ENCODE data around the gene CUBN.

CUBN gene

DNA sequence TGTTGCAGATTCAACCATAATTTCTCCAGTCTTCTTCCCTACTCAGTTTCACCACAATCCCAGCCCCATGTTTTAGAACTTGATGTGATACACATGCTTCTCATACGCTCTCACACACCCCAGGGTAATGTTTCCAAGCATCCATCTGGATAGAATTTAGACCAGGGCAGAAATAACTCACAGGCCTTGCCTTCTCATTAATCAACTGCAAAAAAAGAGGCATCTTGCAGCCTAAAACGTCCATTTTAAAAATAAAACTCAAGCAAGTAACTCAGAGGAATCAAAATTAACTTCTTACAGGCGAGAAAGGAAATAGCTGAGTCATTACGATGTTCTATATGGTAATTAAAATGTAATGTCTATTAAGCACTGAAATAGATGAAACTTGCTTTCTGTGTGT, 185.2 kb downstream of the CUBN start:
- Mint-ChIP-seq H3K27me3 (no peaks in the 10 kb centered on the region), H3K9me3 (no peaks in the 10 kb centered on the region)

DNA sequence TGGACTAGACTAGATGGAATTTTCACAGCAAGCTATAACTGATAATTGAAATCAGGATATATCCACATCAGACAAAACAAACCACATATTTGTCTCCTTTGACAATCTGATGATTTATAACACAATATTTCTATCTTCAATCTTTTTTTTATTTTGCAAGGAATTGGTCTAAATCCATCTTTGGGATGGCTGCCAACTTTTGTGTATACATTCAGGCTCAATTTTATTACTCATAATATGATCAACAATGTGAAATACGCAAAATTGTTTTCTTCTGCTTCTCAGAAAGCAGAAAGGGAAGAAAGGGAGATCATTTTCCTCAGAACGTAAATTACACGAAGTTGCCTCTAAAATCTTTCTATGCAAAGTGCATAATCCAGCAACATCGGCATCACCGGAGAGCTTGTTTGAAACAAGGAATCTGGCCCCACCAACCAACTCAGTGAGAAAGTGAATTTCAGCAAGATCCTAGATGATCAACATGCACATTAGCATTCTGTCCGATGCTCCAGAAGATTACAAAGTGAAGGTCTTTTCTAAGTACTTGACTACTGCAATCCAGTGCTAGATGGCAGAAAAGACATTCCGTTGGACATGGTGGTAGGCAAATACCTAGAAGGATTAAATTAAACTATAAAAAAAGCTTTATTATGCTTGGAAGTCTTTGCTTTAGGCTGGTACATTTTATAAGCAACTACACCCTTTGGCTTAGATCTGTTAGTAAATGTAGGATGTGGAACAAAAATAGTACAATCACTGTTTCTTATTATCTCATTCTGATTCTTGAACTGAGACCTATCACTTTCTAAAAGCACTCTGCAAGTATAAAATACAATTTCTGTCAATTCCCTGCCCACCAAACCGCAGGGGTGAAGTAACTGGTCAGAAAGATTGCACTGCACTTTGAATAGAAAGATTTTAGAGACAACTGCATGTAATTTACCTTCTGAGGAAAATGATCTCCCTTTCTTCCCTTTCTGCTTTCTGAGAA, 186.0 kb downstream of the CUBN start:
- Mint-ChIP-seq H3K36me3 (no peaks in the 10 kb centered on the region), H3K27ac (no peak overlapping the region), H3K4me1 (no peaks in the 10 kb centered on the region), H3K4me3 (no peak overlapping the region), H3K27me3 (no peaks in the 10 kb centered on the region), H3K9me3 (no peaks in the 10 kb centered on the region)
- no peak for DNase-seq
- no peak for ATAC-seq (replicated peaks)

More for the DNA sequence above, 185.2 kb downstream of the CUBN start:
- DNase-seq (no peak), ATAC-seq (replicated peaks) (no peak)
- Mint-ChIP-seq H3K4me3 (no peak overlapping the region), H3K27ac (no peak overlapping the region), H3K4me1 (no peaks in the 10 kb centered on the region), H3K36me3 (no peaks in the 10 kb centered on the region)

- no peak for ATAC-seq (replicated peaks)
- no peak for DNase-seq
- H3K9me3 Mint-ChIP-seq: no peaks in the 10 kb centered on the region
- no peak overlapping the region for H3K4me3 Mint-ChIP-seq
- H3K36me3 Mint-ChIP-seq: peaks cover 0 to 2% of the 10 kb centered on the region in 2 donors
- no peaks in the 10 kb centered on the region for H3K4me1 Mint-ChIP-seq
- no peaks in the 10 kb centered on the region for H3K27me3 Mint-ChIP-seq
- no peak overlapping the region for H3K27ac Mint-ChIP-seq
These were observed 187.1 kb downstream of the CUBN start for GRCh38 chr10:16942381-16943078.

GRCh38 chr10:16941870-16942269, 187.7 kb downstream of the CUBN start:
- H3K27me3 Mint-ChIP-seq: no peaks in the 10 kb centered on the region
- DNase-seq (no peak), ATAC-seq (replicated peaks) (no peak)
- no peak overlapping the region for H3K27ac Mint-ChIP-seq
- peaks cover 0 to 2% of the 10 kb centered on the region in 2 donors for H3K36me3 Mint-ChIP-seq
- H3K9me3 Mint-ChIP-seq: no peaks in the 10 kb centered on the region
- H3K4me1 Mint-ChIP-seq: no peaks in the 10 kb centered on the region
- H3K4me3 Mint-ChIP-seq: no peak overlapping the region

DNA sequence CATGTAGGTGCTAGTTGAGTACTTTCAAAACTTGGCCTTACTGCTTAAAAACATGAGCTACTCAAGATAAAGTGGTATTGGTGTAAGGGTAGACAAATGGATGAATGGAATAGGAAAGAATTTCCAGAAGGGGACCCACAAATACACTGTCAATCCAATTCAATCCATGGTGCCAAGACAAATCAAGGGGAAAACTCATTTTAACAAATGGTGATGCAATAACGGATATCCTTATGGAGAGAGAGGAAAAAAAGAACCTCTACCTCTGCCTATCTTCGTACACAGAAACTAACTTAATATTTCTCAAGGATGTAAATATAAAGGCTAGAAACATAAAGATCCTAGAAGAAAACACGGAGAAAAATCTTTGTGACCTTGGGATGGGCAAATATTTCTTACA, 188.5 kb downstream of the CUBN start:
- Mint-ChIP-seq H3K9me3 (no peaks in the 10 kb centered on the region), H3K27ac (no peak overlapping the region), H3K4me3 (no peak overlapping the region), H3K36me3 (peaks cover 0 to 2% of the 10 kb centered on the region in 2 donors), H3K4me1 (no peaks in the 10 kb centered on the region), H3K27me3 (no peaks in the 10 kb centered on the region)
- no peak for ATAC-seq (replicated peaks)
- no peak for DNase-seq

- H3K36me3 Mint-ChIP-seq: peaks cover 0 to 2% of the 10 kb centered on the region in 2 donors
- no peaks in the 10 kb centered on the region for H3K27me3 Mint-ChIP-seq
These were observed 190.7 kb downstream of the CUBN start for GRCh38 chr10:16938952-16939351.

GRCh38 chr10:16934461-16934860, 195.2 kb downstream of the CUBN start:
- no peaks in the 10 kb centered on the region for H3K4me1 Mint-ChIP-seq
- H3K4me3 Mint-ChIP-seq: no peak overlapping the region
- H3K36me3 Mint-ChIP-seq: peaks cover 0 to 2% of the 10 kb centered on the region in 2 donors
- H3K27me3 Mint-ChIP-seq: no peaks in the 10 kb centered on the region
- no peak for ATAC-seq (replicated peaks)
- H3K27ac Mint-ChIP-seq: no peak overlapping the region
- H3K9me3 Mint-ChIP-seq: no peaks in the 10 kb centered on the region
- no peak for DNase-seq

More at GRCh38 chr10:16938952-16939351, 190.7 kb downstream of the CUBN start:
- ATAC-seq (replicated peaks) (no peak), DNase-seq (no peak)
- Mint-ChIP-seq H3K4me3 (no peak overlapping the region), H3K9me3 (no peaks in the 10 kb centered on the region), H3K27ac (no peak overlapping the region), H3K4me1 (no peaks in the 10 kb centered on the region)

DNA sequence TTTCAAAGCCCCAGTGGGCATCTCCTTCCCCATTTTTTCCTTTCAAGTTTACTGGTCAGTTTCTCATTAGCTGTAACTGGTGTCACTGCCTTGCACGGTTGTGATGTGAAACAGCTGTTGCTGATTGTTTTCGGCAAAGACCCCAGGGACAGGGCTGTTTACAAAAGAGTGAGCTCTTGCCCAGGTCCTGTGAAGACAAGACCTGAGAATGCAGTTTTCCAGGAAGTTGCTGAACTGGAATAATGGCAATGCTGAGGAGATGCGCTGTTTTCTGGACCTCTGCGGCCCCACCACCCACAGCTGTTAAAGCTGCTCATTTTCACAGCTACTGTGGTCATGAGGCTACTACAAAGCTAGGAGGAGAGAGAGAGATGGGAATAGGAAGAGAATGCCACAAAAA, 195.8 kb downstream of the CUBN start:
- no peak overlapping the region for H3K27ac Mint-ChIP-seq
- no peaks in the 10 kb centered on the region for H3K9me3 Mint-ChIP-seq
- H3K36me3 Mint-ChIP-seq: peaks cover 0 to 2% of the 10 kb centered on the region in 2 donors
- H3K4me1 Mint-ChIP-seq: no peaks in the 10 kb centered on the region
- ATAC-seq (replicated peaks) (no peak), DNase-seq (no peak)
- H3K4me3 Mint-ChIP-seq: no peak overlapping the region
- H3K27me3 Mint-ChIP-seq: no peaks in the 10 kb centered on the region

- no peaks in the 10 kb centered on the region for H3K27me3 Mint-ChIP-seq
- H3K36me3 Mint-ChIP-seq: peaks cover 0 to 5% of the 10 kb centered on the region in 2 donors
- DNase-seq: no peak
- no peaks in the 10 kb centered on the region for H3K4me1 Mint-ChIP-seq
- no peak for ATAC-seq (replicated peaks)
- no peaks in the 10 kb centered on the region for H3K9me3 Mint-ChIP-seq
- no peak overlapping the region for H3K27ac Mint-ChIP-seq
- no peak overlapping the region for H3K4me3 Mint-ChIP-seq
These were observed 197.7 kb downstream of the CUBN start for GRCh38 chr10:16931930-16932329.

GRCh38 chr10:16930540-16930939, 199.1 kb downstream of the CUBN start:
- H3K9me3 Mint-ChIP-seq: no peaks in the 10 kb centered on the region
- H3K36me3 Mint-ChIP-seq: peaks cover 2 to 5% of the 10 kb centered on the region in 2 donors
- no peak overlapping the region for H3K4me3 Mint-ChIP-seq
- DNase-seq: no peak
- H3K4me1 Mint-ChIP-seq: no peaks in the 10 kb centered on the region
- ATAC-seq (replicated peaks): no peak
- H3K27ac Mint-ChIP-seq: no peak overlapping the region
- H3K27me3 Mint-ChIP-seq: no peaks in the 10 kb centered on the region

GRCh38 chr10:16929069-16929468, 200.5 kb downstream of the CUBN start:
- DNase-seq: no peak
- Mint-ChIP-seq H3K36me3 (peaks cover 2 to 5% of the 10 kb centered on the region in 2 donors), H3K9me3 (no peaks in the 10 kb centered on the region), H3K4me1 (no peaks in the 10 kb centered on the region), H3K27me3 (no peaks in the 10 kb centered on the region), H3K27ac (no peak overlapping the region), H3K4me3 (no peak overlapping the region)
- no peak for ATAC-seq (replicated peaks)

DNA sequence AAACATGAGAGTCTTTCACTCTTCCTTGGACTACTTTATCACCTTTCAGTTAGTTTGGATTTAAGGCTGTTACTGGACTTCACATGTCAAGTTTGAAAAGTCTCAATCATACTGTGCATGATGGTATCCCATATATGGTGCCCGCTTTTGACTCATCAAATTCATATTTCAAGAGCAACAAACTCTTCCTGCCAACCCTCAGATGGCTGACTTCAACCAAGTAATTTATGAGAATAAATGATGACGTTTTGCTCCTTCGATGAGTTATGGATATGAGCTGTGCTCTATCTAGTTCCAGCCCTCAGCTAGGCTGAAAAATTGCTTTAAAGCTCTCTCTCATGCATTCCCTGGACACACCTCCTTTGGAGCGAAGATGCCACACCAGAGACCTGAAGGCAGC, 202.1 kb downstream of the CUBN start:
- Mint-ChIP-seq H3K4me1 (no peaks in the 10 kb centered on the region), H3K27ac (no peak overlapping the region), H3K36me3 (peaks cover 2 to 5% of the 10 kb centered on the region in 2 donors), H3K27me3 (no peaks in the 10 kb centered on the region), H3K4me3 (no peak overlapping the region), H3K9me3 (no peaks in the 10 kb centered on the region)
- DNase-seq (no peak), ATAC-seq (replicated peaks) (no peak)

GRCh38 chr10:16923726-16924125, 205.9 kb downstream of the CUBN start:
- no peaks in the 10 kb centered on the region for H3K4me1 Mint-ChIP-seq
- H3K27me3 Mint-ChIP-seq: no peaks in the 10 kb centered on the region
- no peak for DNase-seq
- H3K9me3 Mint-ChIP-seq: no peaks in the 10 kb centered on the region
- ATAC-seq (replicated peaks): no peak
- H3K27ac Mint-ChIP-seq: no peak overlapping the region
- peaks cover 2 to 5% of the 10 kb centered on the region in 2 donors for H3K36me3 Mint-ChIP-seq
- no peak overlapping the region for H3K4me3 Mint-ChIP-seq

- Mint-ChIP-seq H3K27me3 (no peaks in the 10 kb centered on the region), H3K9me3 (no peaks in the 10 kb centered on the region), H3K4me1 (no peaks in the 10 kb centered on the region), H3K36me3 (peaks cover 2 to 5% of the 10 kb centered on the region in 2 donors), H3K27ac (no peak overlapping the region), H3K4me3 (no peak overlapping the region)
- no peak for ATAC-seq (replicated peaks)
- DNase-seq: no peak
These were observed 206.3 kb downstream of the CUBN start for GRCh38 chr10:16923309-16923708.
